ENCODE measurements around the gene SSBP2. TPM values are rescaled to one million over a fixed set of nuclear protein-coding genes. Genes with fewer than 3 reads are reported as not detected.

SSBP2 gene
- total RNA-seq, 1 donor from 2014 or later, result 85.2 TPM

- Mint-ChIP-seq H3K36me3 (peaks cover 36% of the 10 kb centered on the region), H3K27ac (no peak overlapping the region), H3K4me1 (ENCODE audit: unreplicated experiment) (no peaks in the 10 kb centered on the region), H3K4me3 (no peak overlapping the region), H3K9me3 (peaks cover 16% of the 10 kb centered on the region), H3K27me3 (no peaks in the 10 kb centered on the region)
- no peak for DNase-seq (ENCODE audit: extremely low spot score, unreplicated experiment)
- TF ChIP-seq CTCF (conservative IDR thresholded peaks at IDR 0.05), result no peak
These were observed 52.1 kb downstream of the SSBP2 start for GRCh38 chr5:81698813-81699212.

GRCh38 chr5:81696418-81697397 lies 54.2 kb downstream of the SSBP2 start:
- Mint-ChIP-seq H3K27me3 (no peaks in the 10 kb centered on the region), H3K27ac (peak overlapping the region; percentile 36)
- DNase-seq (ENCODE audit: extremely low spot score, unreplicated experiment), result no peak

GRCh38 chr5:81694726-81695125 lies 56.2 kb downstream of the SSBP2 start:
- TF ChIP-seq CTCF (conservative IDR thresholded peaks at IDR 0.05), result no peak
- H3K36me3 Mint-ChIP-seq, result peaks cover 59% of the 10 kb centered on the region
- peaks cover 35% of the 10 kb centered on the region for H3K9me3 Mint-ChIP-seq
- no peaks in the 10 kb centered on the region for H3K4me1 Mint-ChIP-seq (ENCODE audit: unreplicated experiment)
- DNase-seq (ENCODE audit: extremely low spot score, unreplicated experiment), result no peak
- H3K27me3 Mint-ChIP-seq, result no peaks in the 10 kb centered on the region
- no peak overlapping the region for H3K4me3 Mint-ChIP-seq
- no peak overlapping the region for H3K27ac Mint-ChIP-seq

More at GRCh38 chr5:81696418-81697397, 54.2 kb downstream of the SSBP2 start:
- peaks cover 28% of the 10 kb centered on the region for H3K9me3 Mint-ChIP-seq
- no peak for TF ChIP-seq CTCF (conservative IDR thresholded peaks at IDR 0.05)
- no peak overlapping the region for H3K4me3 Mint-ChIP-seq
- H3K36me3 Mint-ChIP-seq, result peaks cover 47% of the 10 kb centered on the region
- no peaks in the 10 kb centered on the region for H3K4me1 Mint-ChIP-seq (ENCODE audit: unreplicated experiment)

- no peak for DNase-seq (ENCODE audit: extremely low spot score, unreplicated experiment)
- TF ChIP-seq CTCF (conservative IDR thresholded peaks at IDR 0.05), result no peak
- Mint-ChIP-seq H3K4me3 (no peak overlapping the region), H3K27ac (no peak overlapping the region), H3K9me3 (peaks cover 31% of the 10 kb centered on the region), H3K4me1 (ENCODE audit: unreplicated experiment) (no peaks in the 10 kb centered on the region), H3K27me3 (no peaks in the 10 kb centered on the region), H3K36me3 (peaks cover 70% of the 10 kb centered on the region)
These were observed 62.7 kb downstream of the SSBP2 start for GRCh38 chr5:81688215-81688614.

GRCh38 chr5:81687292-81687691 lies 63.6 kb downstream of the SSBP2 start:
- peaks cover 69% of the 10 kb centered on the region for H3K36me3 Mint-ChIP-seq
- H3K4me3 Mint-ChIP-seq, result no peak overlapping the region
- no peaks in the 10 kb centered on the region for H3K27me3 Mint-ChIP-seq
- no peak for TF ChIP-seq CTCF (conservative IDR thresholded peaks at IDR 0.05)
- no peaks in the 10 kb centered on the region for H3K4me1 Mint-ChIP-seq (ENCODE audit: unreplicated experiment)
- H3K27ac Mint-ChIP-seq, result no peak overlapping the region
- DNase-seq (ENCODE audit: extremely low spot score, unreplicated experiment), result no peak
- peaks cover 32% of the 10 kb centered on the region for H3K9me3 Mint-ChIP-seq
